Measurements from ENCODE around the gene MSH2.
A peak's percentile ranks its signal among the peaks of the same experiment; 100 is the strongest.
"Not testable (repeated sequence)": the region's sequence is repeated elsewhere in the genome, so short reads cannot be mapped to it uniquely, and the experiment has no call there.

Gene MSH2

GRCh38 chr2:47414682-47415458, 11.9 kb downstream of the MSH2 start:
- no peak for FAIRE-seq

DNA sequence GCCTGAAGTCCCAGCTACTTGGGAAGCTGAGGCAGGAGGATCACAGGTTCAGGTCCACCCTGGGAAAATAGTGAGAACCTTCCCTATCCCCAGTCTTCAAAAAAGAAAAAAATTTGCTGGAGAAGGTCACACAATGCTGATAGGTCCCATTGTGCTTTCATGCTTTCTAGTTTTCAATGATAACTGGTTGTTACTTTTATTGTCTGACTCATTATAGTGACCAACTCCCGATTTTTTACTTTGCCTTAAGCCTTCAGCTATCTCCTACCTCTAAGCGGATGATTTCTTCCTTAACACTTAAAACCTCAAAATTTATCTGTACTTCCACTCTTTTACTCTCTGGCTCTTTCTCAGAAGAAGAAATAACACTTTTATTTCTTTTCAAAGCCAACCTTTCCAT, 17.3 kb downstream of the MSH2 start:
- FAIRE-seq: no peak

DNA sequence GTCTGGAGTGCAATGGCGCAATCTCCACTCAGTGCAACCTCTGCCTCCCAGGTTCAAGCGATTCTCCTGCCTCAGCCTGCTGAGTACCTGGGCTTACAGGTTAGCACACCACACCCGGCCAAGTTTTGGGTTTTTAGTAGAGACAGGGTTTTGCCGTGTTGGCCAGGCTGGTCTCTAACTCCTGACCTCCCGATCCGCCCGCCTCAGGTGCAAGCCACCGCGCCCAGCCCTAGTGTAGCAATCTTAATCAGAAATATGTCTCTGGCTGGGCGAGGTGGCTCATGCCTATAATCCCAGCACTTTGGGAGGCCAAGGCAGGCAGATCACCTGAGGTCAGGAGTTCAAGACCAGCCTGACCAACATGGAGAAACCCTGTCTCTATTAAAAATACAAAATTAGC, 17.7 kb downstream of the MSH2 start:
- not testable (repeated sequence) for FAIRE-seq

GRCh38 chr2:47422016-47422415, 19.1 kb downstream of the MSH2 start:
- no peak for FAIRE-seq

DNA sequence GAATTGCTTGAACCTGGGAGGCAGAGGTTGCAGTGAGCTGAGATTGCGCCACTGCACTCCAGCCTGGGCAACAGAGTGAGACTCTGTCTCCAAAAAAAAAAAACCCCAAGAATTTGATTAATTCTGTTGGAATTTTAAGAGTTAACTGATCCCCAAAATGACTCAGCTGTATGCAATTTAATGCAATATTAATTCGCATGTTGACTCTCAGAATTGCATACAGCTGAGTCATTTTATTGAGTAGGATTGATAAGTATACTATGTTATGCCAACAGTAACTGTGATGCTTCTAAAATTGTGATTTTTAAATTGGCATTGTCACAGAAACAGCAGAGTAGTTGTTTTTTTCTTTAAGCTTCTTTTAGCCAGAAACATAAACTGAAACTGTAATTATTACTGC, 19.6 kb downstream of the MSH2 start:
- no peak for FAIRE-seq

GRCh38 chr2:47426786-47427185, 23.8 kb downstream of the MSH2 start:
- FAIRE-seq: no peak

- FAIRE-seq: no peak
Observed at GRCh38 chr2:47429795-47430194, 26.8 kb downstream of the MSH2 start.

DNA sequence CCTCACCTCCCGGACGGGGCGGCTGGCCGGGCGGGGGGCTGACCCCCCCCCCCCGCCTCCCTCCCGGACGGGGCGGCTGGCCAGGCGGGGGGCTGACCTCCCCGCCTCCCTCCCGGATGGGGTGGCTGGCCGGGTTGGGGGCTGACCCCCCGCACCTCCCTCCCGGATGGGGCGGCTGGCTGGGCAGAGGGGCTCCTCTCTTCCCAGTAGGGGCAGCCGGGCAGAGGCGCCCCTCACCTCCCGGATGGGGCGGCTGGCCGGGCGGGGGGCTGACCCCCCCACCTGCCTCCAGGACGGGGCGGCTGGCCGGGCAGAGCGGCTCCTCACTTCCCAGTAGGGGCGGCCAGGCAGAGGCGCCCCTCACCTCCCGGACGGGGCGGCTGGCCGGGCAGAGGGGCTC, 30.1 kb downstream of the MSH2 start:
- FAIRE-seq: not testable (repeated sequence)

- FAIRE-seq: not testable (repeated sequence)
Observed at GRCh38 chr2:47433445-47433844, 30.5 kb downstream of the MSH2 start.

DNA sequence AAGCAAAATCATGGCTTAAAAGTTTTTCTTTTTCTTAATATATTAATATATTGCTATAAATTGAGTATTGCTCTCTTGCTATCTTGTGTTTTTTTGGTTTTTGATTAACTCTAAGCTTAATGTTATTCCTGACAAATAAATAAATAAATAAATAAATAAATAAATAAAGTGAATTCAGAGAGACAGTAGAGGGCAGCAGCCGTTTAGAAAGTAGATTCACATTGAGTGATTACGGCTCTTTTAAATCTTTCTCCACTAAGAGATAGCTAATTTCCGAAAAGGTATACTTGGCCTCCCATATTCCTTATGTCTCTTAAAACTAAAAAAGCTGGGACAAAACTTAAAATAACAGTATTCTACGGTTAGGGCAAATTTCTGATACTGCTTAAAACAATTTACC, 34.3 kb downstream of the MSH2 start:
- FAIRE-seq: peak; percentile 49

GRCh38 chr2:47438106-47438505, 35.1 kb downstream of the MSH2 start:
- FAIRE-seq: no peak

GRCh38 chr2:47438783-47439182, 35.8 kb downstream of the MSH2 start:
- no peak for FAIRE-seq

GRCh38 chr2:47451790-47452189, 48.8 kb downstream of the MSH2 start:
- no peak for FAIRE-seq

GRCh38 chr2:47452761-47453160, 49.8 kb downstream of the MSH2 start:
- FAIRE-seq: no peak

DNA sequence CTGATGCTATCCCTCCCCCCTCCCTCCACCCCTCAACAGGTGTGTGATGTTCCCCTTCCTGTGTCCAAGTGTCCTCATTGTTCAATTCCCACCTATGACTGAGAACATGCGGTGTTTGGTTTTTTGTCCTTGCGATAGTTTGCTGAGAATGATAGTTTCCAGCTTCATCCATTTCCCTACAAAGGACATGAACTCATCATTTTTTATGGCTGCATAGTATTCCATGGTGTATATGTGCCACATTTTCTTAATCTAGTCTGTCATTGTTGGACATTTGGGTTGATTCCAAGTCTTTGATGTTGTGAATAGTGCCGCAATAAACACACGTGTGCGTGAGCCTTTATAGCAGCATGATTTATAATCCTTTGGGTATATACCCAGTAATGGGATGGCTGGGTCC, 51.9 kb downstream of the MSH2 start:
- not testable (repeated sequence) for FAIRE-seq

GRCh38 chr2:47455411-47455810, 52.5 kb downstream of the MSH2 start:
- no peak for FAIRE-seq

GRCh38 chr2:47456851-47457250, 53.9 kb downstream of the MSH2 start:
- no peak for FAIRE-seq

DNA sequence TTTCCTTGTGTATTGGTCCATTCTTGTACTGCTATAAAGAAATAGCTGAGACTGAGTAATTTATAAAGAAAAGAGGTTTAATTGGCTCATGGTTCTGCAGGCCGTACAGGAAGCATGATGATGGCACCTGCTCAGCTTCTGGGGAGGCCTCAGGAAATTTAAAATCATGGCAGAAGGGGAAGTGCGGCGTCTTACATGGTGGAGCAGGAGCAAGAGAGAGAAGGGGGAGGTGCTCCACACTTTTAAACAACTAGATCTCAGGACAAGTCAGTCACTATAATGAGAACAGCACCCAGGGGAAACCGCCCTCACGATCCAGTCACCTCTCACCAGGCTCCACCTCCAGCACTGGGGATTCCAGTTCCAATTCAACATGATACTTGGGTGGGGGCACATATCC, 54.3 kb downstream of the MSH2 start:
- FAIRE-seq: no peak

- FAIRE-seq: no peak
Observed at GRCh38 chr2:47459021-47459420, 56.1 kb downstream of the MSH2 start.

- FAIRE-seq: no peak
Observed at GRCh38 chr2:47460766-47461165, 57.8 kb downstream of the MSH2 start.

DNA sequence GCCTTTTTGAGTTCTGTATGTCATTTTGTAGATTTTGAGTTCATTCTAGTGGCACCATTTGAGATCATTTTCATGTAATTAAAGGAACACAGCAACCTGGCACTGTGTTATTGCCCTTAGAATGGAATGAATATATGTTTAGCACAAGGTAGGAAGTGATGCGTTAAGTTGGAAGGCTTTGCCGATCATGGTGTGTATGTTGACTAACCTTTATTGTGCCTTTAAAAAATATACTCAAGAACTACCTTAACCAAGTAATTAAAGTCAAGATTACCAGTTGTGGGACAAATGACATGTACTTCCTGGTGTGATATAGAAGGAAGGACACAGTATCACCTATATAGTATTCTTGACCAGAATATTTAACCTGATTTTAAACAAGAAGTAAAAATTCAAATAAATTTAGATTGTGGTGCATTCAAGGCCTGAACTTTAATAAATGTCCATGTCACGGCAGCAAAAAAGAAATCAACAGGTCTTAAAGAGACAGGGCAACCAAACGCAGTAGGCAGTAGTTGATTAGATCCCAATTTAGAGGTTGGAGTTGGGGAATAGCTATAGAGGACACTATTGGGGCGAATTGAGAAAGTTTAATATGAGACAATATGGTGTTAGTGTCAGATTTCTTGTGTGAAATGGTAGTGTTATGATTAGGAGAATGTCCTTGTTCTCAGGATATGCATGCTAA, 68.6 kb downstream of the MSH2 start:
- FAIRE-seq: no peak

DNA sequence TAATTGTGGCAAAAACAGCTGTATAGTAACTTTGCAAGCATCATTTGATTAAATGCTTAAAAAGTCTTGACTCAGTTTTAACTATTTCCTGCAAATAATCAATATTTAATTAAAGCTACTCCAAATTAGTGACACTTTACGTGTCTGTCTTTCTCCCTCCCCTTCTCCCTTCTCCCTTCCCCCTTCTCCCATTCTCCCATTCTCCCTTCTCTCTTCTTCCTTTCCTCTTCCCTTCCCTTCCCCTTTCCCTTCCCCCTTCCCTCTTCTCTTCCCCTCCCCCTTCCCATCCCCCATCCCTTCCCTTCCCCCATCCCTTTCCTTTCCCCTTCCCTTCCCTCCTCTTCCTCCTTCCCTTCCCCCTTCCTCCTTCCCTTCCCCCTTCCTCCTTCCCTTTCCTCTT, 76.9 kb downstream of the MSH2 start:
- no peak for FAIRE-seq

DNA sequence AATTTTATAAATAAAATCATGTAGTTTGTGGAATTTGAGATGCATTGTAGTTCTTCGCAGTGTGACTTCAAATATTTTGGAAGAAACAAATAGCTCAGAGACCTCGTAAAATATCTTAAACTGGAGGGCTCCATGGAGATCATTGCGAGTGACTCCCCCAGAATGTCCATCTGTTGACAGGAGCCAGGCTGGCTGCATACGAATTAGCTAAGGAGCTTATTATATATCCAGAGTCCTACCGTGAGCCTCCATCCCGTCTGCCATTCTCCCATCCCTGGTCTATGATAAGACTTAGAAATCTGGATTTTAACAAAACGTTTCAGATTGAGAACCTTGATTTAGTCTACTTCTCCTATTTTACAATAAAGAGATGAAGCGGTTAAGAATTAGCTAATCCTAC, 80.2 kb downstream of the MSH2 start:
- no peak for FAIRE-seq

DNA sequence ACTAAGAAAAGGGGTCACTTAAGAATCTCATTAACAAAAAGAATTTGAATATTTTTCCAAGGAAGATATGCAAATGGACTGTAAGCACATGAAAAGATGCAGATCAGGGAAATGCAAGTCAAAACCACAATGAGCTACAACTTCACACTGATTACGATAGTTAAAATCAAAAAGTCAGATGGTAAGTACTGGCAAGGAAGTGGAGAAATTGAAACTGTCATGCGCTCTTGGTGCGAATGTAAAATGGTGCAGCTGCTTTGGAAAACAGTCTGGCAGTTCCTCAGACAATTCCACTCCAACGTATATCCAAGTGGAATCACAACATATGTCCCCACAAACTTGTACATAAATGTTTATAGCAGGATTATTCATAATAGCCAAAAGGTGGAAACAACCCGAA, 81.4 kb downstream of the MSH2 start:
- FAIRE-seq: no peak

- FAIRE-seq: no peak
Observed at GRCh38 chr2:47485177-47485576, 82.2 kb downstream of the MSH2 start.

Measured in colon (tissue), 2 donors.